ENCODE data around the gene TMEM218. TPM values are rescaled to one million over a fixed set of nuclear protein-coding genes. Genes with fewer than 3 reads are reported as not detected.

Gene TMEM218
- total RNA-seq, 1 experiment from 2014 or later: 14.3 TPM

DNA sequence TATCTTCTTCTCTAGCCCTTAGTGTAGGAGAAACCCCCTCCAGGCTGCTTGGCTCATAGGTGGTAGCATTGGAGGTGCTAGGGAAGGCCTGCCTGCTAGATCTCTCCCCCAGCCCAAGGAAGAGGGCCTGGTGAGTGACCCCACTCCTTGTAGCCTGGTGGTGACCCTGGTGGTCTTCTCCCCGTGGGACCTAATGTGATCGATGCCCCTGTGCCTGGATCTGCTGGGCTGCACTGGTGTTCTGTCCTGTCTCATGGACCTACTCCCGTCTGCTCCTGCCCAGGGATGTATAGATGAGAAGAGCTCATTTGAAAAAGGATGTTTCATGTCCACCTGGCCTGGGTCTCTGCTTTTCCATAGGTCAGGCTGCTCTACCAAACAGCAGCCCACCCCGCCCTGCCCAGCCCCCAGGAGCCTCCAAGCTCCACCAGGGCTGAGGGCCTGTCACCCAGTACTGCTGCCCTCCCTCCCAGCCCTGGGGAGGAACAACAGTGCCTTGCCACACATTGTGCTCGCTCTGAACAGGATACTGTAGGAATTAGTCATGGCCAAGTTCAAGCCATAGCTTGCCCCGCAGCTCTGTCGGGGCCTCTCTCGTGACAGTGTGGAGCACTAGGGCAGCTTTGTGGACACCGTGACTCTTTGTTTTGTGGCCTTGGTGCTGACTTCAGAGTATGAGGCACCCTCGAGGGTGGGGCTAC lies 28.7 kb downstream of the TMEM218 start:
- no peak overlapping the region for H3K56ac ChIP-seq (ENCODE audit: insufficient read length, low read depth, low read length)
- H3K36me3 Mint-ChIP-seq (ENCODE audit: insufficient read depth in 1 of 3, low read depth in 3 of 3): peaks cover 0 to 2% (median 0%) of the 10 kb centered on the region in 3 experiments; a peak in 1 of 7 replicates
- H4K91ac ChIP-seq (ENCODE audit: insufficient read length, low read depth, low read length): no peak overlapping the region
- no peaks in the 10 kb centered on the region for H4K20me1 ChIP-seq (ENCODE audit: control insufficient read depth, insufficient read depth, insufficient read length)
- DNase-seq: no peak
- H3T11ph ChIP-seq (ENCODE audit: low read length): no peak overlapping the region
- no peak overlapping the region for H2BK12ac ChIP-seq (ENCODE audit: insufficient read length, low read depth, low read length)
- H2AK5ac ChIP-seq (ENCODE audit: insufficient read length, low read length): no peak overlapping the region
- no peaks in the 10 kb centered on the region for H3K23me2 ChIP-seq (ENCODE audit: insufficient read length, low read depth, low read length, poor library complexity, severe bottlenecking)
- no peak overlapping the region for H3K14ac ChIP-seq (ENCODE audit: insufficient read depth, low read length)
- no peak overlapping the region for H3K9ac ChIP-seq (ENCODE audit: extremely low read depth, insufficient read length, low read length)
- WGBS (ENCODE audit: extremely low coverage, insufficient read length, low lambda C conversion rate): no CpG with 5 or more reads among the region's 10 CpGs
- H3K9me3 ChIP-seq (ENCODE audit: control insufficient read depth, low read depth, low read length): no peaks in the 10 kb centered on the region
- H3K27me3 Mint-ChIP-seq (ENCODE audit: low read depth): peaks cover 15% of the 10 kb centered on the region
- no peaks in the 10 kb centered on the region for H3K79me1 ChIP-seq (ENCODE audit: insufficient read depth, low read depth, low read length, poor library complexity, severe bottlenecking)
- no peak overlapping the region for H2AFZ ChIP-seq (ENCODE audit: low read length)
- H2BK20ac ChIP-seq (ENCODE audit: low read depth, low read length, poor library complexity, severe bottlenecking): no peak overlapping the region
- no peak overlapping the region for H3K23ac ChIP-seq (ENCODE audit: insufficient read length, low read depth, low read length)
- peaks cover 3 to 6% of the 10 kb centered on the region in 2 experiments for H3K4me1 Mint-ChIP-seq
- no peak overlapping the region for H3K4me2 ChIP-seq (ENCODE audit: insufficient read depth, insufficient read length, low read length)
- H2BK120ac ChIP-seq (ENCODE audit: low read depth, low read length, poor library complexity, severe bottlenecking): no peak overlapping the region
- no peaks in the 10 kb centered on the region for H3K27me3 ChIP-seq (ENCODE audit: insufficient read depth, low read length)
- no peaks in the 10 kb centered on the region for H3K79me2 ChIP-seq (ENCODE audit: insufficient read depth, low read length)
- no peak overlapping the region for H3K4ac ChIP-seq (ENCODE audit: low read depth, low read length)
- no peak overlapping the region for H4K8ac ChIP-seq (replicated peaks; ENCODE audit: insufficient read length, low read depth, low read length)
- H2BK5ac ChIP-seq (ENCODE audit: insufficient read length, low read length): no peak overlapping the region
- no peak overlapping the region for H3K27ac ChIP-seq (ENCODE audit: insufficient read length, low read depth, low read length)
- no peak overlapping the region for H3K18ac ChIP-seq (ENCODE audit: insufficient read length, low read depth, low read length)
- no peak overlapping the region for H2BK15ac ChIP-seq (ENCODE audit: low read depth, low read length)
- H3K9me3 Mint-ChIP-seq: no peaks in the 10 kb centered on the region
- TF ChIP-seq, protein P1, sequence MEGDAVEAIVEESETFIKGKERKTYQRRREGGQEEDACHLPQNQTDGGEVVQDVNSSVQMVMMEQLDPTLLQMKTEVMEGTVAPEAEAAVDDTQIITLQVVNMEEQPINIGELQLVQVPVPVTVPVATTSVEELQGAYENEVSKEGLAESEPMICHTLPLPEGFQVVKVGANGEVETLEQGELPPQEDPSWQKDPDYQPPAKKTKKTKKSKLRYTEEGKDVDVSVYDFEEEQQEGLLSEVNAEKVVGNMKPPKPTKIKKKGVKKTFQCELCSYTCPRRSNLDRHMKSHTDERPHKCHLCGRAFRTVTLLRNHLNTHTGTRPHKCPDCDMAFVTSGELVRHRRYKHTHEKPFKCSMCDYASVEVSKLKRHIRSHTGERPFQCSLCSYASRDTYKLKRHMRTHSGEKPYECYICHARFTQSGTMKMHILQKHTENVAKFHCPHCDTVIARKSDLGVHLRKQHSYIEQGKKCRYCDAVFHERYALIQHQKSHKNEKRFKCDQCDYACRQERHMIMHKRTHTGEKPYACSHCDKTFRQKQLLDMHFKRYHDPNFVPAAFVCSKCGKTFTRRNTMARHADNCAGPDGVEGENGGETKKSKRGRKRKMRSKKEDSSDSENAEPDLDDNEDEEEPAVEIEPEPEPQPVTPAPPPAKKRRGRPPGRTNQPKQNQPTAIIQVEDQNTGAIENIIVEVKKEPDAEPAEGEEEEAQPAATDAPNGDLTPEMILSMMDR (conservative IDR thresholded peaks at IDR 0.05): no peak
- H3K4me1 ChIP-seq (ENCODE audit: insufficient read depth, low read length): no peaks in the 10 kb centered on the region
- H4K5ac ChIP-seq (ENCODE audit: insufficient read length, low read depth, low read length): no peak overlapping the region
- H3K27ac Mint-ChIP-seq: peak overlapping the region in 1 of 3 experiments; percentile 40; a peak in 1 of 7 replicates
- no peak overlapping the region for H3K4me3 Mint-ChIP-seq

Data from H9 (cell line).